GM21786 (cell line): Measurements from ENCODE around the gene DOLK.
"Not testable (repeated sequence)": the region's sequence is repeated elsewhere in the genome, so short reads cannot be mapped to it uniquely, and the experiment has no call there.

ENCODE experiments used
- ATAC-seq: cut with Tn5 transposase; IDR thresholded peaks from one replicate; pipeline ENCODE4 v1.9.1; 2021; ENCODE audit not compliant: unreplicated experiment

The DOLK gene

DNA sequence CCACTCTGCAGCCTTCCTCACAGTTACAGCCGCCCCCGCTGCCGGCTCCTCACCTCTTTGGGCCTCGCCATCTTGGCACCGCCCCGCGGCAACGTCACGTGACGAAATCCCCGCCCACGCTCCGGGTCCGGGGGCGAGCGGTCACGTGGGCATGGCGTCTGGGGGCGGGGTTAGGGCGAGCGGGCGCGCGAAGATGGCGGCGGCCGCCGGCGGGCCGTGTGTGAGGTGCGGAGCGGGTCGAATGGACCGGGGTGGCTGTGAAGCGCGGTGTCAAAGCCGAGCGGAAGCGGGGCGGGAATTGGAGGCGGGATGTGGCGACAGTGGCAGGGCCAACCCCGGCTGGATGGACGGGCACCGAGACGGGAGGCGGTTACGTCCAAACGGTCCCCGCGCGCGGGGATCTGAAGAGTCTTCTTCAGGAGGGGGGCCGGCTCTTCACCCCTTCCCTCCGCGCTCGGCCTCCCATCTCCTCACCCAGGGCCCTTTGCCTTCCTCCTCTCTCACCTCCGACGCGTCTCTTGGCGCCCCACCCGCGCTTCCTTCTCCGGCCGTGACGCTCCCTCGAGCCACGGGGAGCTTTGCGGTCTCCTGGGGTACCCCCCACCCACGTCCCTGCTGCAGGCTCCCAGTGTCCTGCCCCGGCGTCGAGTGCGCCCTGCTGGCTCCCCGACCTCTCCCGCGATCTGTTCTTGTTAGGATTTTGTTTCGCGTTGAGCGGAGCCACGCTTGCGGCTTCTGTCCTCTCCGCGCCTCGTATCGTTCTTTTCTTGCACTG lies at the start of gene DOLK, which contains the start of gene NUP188:
Gene DOLK (minus strand): TSS at position 77 of the 775 bp plus-strand sequence. CDS start 300 bp downstream, outside the sequence.
Gene NUP188 (plus strand): TSS at position 173 of the 775 bp plus-strand sequence. CDS start 21 bp downstream, at position 194.
- ATAC-seq, result peak; percentile 75

DNA sequence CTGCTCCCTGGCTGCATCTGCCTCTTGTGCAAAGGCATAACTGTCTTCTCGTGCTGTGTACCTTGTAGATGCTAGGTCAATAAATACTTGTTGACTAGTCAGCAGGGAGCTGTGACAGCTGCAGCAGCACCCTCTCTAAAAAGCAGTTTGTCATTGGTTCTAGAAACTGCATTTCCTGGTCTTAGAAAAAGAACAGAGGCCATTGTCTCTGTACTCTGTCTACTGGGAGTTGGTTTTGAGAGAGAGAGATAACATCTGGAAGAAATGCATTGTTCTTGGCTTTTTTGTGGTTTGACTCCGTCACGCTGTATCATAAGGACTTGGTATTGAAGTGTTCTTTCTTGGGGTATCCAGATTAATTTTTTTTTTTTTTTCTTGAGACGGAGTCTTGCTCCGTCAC lies 48.4 kb upstream of the DOLK start:
- ATAC-seq, result no peak

DNA sequence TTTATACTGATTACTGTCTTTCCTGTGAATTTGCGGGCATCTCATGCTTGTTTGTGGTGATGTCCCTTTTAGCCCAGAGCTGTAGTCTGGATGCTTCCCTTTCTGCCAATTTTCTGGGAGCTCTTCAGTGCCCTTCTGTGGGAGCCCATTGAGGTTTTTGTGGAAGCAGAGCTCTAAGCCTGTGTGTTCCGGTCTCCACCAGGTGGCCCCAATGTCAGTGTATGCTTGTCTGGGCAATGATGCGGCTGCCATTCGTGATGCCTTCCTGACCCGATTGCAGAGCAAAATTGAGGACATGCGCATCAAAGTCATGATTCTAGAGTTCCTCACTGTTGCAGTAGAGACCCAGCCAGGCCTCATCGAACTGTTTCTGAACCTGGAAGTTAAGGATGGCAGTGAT lies 45.6 kb upstream of the DOLK start:
- ATAC-seq, result no peak

DNA sequence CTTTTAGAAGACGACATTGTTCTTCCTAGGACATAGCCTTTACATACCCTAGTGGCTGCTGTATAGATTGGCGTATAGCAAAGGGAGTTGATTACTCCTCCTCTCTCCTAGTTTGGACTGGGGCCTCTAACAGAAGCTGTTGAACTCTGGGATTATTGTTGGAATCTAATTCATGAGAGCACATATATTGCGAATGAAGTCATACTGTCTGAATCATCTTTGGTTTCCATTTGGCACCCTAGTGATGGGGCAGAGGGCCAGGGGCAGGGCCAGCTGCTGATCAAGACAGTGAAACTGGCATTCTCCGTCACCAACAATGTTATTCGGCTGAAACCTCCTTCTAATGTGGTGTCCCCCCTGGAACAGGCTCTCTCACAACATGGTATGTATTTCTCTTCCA lies 40.4 kb upstream of the DOLK start:
- ATAC-seq, result no peak

DNA sequence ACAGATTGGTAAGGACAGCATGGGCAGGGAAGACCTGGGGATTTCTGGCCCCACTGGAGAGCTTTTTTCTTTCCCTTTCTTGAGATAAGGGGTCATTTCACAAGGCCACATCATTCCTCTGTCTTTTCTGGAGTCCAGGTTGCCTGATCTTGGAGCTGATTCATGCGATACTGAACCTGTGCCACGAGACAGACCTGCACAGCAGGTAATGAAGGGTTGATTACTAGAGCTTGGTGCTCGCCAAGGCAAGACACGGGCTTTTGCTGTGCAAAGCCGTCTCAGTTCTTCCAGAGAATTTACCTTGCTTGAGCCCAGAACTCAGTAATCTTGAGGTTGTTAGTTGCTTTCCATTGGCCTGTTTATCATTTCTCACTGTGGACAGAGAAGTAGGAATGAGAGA lies 39.3 kb upstream of the DOLK start:
- no peak for ATAC-seq

DNA sequence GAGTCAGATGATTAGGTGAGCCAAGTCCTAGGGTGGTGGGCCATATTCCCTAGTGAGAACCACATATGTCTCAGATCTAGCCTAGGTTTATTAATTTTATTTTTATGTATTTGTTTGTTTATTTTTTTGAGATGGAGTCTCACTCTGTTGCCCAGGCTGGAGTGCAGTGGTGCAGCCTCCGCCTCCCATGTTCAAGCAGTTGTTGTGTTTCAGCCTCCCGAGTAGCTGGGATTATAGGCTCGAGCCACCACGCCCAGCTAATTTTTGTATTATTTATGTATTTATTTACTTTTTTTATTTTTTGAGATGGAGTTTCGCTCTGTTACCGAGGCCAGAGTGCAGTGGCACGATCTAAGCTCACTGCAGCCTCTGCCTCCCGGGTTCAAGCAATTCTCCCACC lies 36.1 kb upstream of the DOLK start:
- ATAC-seq, result no peak

DNA sequence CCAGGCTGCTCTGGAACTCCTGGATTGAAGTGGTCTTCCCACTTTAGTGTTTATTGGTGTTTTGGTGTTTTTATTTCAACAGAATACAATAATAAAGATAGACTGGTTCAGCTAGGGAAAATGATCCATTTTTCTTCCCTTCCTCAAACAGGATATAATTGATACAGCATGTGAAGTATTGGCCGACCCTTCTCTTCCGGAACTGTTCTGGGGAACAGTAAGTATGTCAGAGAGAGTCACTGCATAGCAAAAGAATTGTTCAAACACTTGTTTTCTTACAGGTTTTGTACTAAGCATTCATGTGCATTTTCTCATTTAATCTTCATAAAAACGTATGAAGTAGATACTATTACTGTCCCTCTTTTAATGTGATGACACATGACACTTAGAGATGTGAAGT lies 31.7 kb upstream of the DOLK start:
- ATAC-seq, result no peak

DNA sequence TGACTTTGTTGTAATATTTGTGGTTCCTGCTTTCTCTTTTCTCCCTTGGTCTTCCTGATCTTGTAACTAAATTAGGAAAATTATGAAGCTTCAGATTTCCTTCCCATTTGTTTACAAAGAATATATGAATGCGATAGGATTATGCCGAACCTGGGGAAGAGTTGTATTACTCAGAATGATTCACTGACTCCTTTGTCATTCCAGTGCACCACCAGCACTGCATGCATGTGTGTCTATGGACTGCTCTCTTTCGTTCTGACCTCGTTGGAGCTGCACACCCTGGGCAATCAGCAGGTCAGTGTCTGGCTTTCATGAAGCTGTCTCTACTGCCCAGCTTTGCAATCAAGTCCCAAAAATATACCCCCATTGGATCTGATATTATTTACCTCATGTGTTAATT lies 25.6 kb upstream of the DOLK start:
- ATAC-seq, result no peak

DNA sequence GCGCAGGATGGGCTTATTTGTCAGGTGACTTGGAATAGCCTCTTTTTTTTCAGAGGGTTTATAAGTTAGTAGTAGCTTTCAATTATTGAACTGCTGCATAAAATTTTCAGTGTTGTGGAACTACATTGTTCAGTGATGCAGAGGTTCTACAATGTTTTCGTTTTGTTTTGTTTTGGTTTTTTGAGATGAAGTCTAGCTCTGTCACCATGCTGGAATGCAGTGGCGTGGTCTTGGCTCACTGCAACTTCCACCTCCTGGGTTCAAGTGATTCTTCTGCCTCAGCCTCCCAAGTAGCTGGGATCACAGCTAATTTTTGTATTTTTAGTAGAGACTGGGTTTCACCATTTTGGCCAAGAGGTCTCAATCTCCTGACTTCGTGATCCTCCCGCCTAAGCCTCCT lies 22.1 kb upstream of the DOLK start:
- ATAC-seq, result no peak

DNA sequence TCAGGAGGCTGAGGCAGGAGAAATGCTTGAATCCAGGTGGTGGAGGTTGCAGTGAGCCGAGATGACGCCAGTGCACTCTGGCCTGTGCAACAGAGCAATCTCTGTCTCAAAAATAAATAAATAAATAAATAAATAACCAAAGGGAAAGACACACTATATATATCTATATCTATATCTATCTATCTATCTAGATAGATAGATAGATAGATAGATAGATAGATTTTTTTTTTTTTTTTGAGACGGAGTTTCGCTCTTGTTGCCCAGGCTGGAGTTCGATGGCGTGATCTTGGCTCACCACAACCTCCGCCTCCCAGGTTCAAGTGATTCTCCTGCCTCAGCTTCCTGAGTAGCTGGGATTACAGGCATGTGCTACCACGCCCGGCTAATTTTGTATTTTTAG lies 14.0 kb upstream of the DOLK start:
- not testable (repeated sequence) for ATAC-seq

DNA sequence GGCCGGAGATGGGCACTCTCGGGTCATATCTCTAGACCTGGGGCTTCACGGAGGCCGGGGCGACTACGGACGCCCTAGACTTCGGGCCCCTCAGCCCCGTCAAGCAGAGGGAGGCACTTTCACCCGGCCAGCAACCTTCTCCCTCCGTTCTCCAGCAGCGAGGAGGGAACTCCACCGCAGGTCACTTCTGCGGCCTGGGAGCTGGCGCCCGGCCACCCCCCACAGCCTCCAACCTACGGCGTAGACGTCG lies 201 bp downstream of the DOLK start:
- ATAC-seq, result no peak

DNA sequence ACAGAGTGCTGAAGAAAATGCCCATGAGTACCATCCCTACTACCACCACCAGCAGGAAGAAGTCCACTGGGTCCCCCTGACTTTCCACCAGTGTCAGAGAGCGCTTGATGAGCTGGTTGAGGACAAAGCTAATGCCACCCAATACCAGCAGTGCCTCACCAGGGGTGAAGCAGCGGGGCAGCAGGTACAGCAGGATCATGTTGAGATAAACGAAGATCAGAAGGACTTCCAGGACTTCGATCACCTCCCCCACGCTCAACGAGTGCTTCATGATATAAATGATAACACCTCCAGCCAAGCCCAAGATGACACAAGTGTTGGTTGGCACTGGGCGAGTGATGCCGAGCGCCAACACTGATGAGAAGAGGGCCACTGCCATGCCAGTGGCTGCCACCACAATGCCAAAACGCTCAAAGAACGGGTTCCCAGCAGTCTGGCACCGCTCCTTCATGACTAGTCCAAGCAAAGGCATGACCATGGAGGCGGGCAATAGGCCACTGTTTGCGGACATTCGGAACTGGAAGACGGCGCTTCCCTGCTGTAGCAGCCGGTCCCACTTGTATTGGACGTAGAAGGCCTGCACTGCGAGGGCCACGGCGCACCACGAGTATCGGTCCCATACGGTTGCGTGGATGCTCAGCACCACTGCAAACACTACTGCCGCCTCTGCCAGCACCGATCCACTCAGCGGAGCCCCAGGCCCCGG lies 679 bp downstream of the DOLK start:
- no peak for ATAC-seq

DNA sequence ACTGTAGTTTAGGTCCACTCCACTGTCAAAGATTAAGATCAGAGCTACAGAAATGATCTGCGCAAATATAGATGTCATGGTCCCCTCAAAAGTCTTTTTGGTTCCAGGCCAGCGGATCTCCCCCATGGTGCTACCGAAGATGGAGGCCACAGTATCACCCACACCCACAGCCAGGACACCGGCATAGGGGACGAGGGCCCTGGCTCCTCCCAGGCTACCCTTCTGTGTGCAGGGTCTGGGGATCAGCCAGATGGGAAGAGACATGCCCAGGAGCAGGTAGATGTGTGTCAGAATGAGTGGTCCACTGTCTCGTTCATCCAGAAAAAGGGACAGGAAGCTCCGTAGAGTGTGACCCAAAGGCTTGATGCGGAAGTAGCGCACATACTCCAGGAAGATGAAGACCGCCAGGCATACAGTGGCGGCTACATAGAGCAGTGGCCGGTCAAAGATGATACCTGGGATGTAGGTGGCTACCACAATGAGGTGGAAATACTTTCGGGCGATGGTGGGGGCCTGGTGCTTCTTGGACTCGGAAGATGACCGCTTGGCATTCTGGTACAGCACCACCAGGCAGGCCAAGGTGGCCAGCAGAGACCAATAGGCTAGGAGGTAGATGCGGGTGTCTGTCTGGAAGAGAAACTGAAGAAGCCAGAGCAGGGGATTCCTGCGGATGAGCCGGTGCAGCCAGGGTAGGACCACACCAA lies 1.5 kb downstream of the DOLK start:
- no peak for ATAC-seq

DNA sequence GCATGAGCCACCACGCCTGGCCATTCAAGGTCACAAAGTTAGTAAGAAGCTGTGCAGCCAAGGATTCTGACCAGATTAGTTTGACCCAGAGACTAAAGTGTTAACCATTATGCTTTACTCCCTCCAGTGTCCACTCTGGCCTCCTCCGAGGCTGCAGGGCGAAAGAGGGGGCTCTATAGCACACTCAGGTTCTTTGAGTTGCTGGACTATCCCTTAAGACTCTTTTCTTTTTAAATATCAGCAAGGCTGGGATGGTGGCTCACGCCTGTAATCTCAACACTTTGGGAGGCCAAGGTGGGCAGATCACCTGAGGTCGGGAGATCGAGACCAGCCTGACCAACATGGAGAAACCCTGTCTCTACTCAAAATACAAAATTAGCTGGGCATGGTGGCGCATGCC lies 2.4 kb downstream of the DOLK start:
- not testable (repeated sequence) for ATAC-seq

DNA sequence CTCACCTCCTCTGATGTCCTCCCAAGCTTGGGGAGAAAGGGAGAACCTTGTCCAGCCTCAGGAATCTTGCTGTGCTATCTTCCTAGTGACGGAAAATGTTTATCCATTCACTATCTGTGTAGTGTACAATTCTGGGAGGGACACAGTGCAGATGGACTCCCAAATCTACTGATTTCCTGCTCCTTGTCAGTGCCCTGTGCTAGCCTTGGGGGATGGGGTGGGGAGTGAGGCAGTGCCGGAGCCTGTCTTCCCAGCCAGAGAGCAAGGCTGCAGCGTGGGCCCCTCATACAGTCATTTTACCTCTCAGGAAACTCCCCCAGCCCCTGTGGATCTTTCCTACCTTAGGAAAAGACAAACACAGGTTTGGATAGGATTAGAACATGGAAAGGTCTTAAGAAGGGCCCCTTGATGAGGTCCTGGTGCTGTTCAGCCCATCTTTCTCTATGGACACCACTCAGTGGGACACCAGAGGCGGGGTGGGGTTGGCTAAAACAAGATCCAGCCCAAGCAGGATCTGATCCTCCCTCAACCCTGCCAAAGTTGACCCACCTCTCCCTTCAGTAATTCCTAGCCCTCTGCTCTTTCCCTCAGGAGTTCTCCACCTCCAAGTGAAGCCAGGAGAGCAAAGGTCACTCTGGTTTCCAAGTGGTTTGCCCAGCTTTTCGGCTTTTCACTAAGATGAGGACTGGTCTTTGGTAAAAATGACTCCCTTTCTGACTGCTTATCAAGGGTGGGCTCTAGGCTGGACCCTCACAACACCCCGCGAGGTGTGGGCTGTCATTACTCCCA lies 3.4 kb downstream of the DOLK start:
- no peak for ATAC-seq

DNA sequence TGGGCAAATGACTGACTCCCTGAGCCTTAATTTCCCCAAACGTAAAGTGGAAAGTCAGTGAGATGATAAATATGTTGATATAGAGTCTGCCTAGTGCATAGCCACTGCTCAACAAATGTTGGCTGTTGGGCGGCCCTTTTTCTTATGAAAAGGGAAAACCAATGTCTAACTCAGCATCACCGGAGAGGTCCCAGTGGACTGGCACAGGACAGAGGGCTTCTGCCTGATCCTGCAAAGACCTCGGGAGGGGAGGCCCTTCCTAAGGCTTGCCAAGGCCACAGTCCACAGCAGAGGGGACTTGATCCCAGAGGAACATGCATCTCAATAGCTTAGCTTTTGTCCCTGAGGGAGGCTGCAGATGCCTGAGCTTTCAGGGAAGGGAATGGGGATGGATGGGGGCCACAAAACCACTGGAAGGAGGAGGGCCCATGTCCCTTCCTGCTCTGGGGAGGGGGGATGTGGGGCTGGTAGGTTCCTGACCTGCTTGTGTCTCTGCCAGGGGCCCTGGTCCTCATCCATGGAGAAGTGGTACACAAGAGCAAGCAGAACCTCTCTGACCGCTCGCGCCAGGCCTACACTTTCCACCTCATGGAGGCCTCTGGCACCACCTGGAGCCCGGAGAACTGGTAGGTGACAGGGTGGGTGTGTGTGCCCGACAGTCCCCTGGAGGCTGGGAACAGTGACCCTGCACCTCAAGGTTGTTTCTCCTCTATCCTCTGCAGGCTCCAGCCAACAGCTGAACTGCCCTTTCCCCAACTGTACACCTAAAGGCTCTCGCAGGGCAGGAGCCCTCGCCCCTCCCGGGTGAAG lies 6.3 kb downstream of the DOLK start:
- ATAC-seq, result no peak

DNA sequence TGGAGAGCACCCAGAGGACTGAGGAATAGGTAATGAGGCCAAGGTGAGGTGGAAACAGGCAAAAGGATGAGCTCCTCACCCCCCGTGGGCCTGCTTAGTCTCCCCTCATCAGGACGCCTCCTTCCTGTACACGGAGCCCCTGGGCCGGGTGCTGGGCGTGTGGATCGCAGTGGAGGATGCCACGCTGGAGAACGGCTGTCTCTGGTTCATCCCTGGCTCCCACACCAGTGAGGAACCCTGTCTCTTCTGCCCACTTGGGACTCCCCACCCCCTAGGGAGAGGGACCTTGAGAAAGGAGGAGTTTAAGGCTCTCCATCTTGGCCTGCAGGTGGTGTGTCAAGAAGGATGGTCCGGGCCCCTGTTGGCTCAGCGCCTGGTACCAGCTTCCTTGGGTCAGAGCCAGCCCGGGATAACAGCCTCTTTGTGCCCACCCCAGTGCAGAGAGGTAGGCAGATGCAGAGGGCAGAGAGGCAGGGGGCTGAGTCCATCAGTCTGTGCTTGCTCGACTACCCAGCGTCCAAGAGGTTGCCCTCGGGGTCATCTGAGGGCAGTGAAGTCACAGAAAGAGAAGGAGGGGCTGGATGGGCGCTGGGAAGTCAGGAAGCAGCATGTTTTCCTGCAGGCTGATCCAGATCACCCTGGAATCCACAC lies 7.0 kb downstream of the DOLK start:
- no peak for ATAC-seq

DNA sequence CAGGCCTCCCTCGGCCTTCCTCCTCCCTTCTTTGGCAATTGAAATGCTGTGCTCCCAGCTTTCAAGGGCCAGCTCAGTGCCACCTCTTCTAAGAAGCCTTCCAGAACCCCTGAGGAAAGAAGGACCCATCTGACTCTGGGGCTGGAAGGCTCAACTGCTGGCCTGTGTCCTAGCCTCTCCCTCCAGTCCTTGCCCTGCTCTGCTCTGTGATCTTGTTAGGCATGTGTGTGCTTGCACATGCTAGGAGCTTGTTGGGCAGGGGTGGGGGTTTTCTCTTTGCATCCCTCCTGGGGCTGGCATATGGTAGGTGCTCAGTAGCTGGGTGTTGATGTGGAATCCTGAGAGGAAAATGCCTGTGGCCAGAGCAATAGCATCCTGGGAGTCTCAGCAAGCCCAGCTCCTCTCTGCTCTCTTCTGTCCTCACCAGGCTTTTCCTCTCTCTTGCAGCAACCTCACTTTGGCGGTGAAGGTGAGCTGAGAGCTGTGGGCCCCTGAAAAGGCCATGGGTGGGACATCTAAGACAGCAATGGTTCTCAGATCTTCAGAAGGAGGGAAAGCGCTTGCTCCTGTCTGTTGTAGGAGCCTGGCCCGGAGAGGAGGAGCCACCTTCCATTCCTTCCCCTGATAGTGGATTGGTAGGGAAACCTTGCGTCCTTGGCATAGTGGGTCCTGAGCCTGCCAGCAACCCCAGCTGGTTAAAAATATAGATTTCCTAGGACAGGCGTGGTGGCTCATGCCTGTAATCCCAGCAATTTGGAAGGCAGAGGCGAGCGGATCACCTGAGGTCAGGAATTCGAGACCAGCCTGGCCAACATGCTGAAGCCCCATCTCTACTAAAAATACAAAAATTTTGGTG lies 9.9 kb downstream of the DOLK start:
- no peak for ATAC-seq
